ENCODE results near the gene SLC7A11.
A peak's percentile ranks its signal among the peaks of the same experiment; 100 is the strongest.

SLC7A11 gene

DNA sequence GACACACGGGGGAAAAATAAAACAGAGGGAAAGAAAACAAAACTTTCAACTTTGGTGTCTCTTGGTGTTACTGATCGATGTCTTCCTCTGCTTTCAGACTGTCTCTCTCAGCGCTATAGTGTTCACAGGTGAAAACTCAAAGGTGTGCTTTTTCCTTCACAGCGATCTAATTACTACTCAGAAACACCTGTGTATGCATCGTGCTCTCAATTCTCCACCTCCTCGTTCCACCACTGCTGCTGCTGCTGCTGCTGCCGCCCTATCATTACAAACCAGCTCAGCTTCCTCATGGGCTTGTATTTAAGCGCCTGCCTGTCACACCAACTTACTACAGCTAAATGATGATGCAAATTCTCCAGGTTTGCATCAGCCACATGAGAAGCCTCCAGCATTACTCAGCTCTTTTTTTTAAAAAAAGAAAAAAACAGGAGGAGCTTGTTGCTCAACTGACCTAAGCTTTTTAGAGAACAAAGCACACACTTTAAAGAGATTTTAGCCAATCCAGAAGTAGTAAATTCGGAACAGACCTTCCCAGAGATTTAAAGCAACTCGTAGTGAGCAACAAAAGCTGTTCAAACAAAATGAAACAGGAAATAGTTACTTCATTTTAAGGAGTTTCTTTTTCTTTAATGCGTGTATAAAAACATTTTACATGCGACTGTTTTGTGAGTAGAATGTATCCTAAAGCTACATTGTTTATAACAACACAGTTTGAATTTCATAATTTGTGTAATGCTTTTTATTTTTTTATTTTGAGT, at the start of gene SLC7A11:
Gene SLC7A11, minus strand, starts transcription at position 274 of the 758 bp plus-strand sequence. CDS start 280 bp downstream, outside the sequence.
- TF ChIP-seq ZFX (IDR thresholded peaks at IDR 0.05), result no peak
- TF ChIP-seq, protein P1, sequence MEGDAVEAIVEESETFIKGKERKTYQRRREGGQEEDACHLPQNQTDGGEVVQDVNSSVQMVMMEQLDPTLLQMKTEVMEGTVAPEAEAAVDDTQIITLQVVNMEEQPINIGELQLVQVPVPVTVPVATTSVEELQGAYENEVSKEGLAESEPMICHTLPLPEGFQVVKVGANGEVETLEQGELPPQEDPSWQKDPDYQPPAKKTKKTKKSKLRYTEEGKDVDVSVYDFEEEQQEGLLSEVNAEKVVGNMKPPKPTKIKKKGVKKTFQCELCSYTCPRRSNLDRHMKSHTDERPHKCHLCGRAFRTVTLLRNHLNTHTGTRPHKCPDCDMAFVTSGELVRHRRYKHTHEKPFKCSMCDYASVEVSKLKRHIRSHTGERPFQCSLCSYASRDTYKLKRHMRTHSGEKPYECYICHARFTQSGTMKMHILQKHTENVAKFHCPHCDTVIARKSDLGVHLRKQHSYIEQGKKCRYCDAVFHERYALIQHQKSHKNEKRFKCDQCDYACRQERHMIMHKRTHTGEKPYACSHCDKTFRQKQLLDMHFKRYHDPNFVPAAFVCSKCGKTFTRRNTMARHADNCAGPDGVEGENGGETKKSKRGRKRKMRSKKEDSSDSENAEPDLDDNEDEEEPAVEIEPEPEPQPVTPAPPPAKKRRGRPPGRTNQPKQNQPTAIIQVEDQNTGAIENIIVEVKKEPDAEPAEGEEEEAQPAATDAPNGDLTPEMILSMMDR (conservative IDR thresholded peaks at IDR 0.05), result no peak
- H3K27ac ChIP-seq, result peak within 1 kb of the TSS; percentile 88

DNA sequence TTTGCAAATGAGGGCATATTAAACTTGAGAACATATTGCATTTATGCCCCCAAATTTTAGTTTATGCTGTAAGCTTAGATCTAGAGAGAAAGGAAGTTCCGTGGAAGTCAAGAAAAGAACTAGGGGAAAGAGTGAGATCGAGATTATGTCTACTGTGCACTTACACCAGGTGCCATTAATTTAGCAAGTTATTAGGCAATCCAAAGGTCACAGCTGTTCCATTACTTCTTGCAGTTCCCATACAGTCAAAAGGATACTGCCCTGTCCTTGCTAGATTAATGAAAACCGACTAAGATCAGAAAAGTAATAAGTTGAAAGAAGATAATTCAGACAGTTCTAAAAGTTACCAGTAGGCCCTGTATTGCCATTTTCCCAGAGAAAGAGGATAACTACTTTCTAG, 49.3 kb upstream of the SLC7A11 start:
- TF ChIP-seq, protein P1 (conservative IDR thresholded peaks at IDR 0.05), result no peak
- no peak for TF ChIP-seq ZFX (IDR thresholded peaks at IDR 0.05)
- no peak overlapping the region for H3K27ac ChIP-seq

DNA sequence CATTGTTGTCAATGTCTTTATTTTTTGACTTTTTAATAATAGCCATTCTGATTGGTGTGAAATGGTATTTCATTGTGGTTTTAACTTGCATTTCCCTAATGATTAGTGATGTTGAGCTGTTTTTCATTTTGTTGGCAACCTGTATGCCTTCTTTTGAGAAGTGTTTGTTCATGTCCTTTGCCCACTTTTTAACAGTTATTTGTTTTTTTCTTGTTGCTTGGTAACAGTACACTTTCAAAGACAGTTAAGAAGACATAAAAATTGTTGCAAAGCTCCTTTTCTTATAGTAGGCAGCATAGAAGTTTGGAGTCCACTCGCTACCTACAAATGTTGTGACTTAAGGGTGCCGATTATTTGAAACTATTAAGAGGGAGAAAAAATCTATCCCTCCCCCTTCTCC, 48.7 kb upstream of the SLC7A11 start:
- H3K27ac ChIP-seq, result no peak overlapping the region
- TF ChIP-seq, protein P1 (conservative IDR thresholded peaks at IDR 0.05), result no peak
- no peak for TF ChIP-seq ZFX (IDR thresholded peaks at IDR 0.05)

DNA sequence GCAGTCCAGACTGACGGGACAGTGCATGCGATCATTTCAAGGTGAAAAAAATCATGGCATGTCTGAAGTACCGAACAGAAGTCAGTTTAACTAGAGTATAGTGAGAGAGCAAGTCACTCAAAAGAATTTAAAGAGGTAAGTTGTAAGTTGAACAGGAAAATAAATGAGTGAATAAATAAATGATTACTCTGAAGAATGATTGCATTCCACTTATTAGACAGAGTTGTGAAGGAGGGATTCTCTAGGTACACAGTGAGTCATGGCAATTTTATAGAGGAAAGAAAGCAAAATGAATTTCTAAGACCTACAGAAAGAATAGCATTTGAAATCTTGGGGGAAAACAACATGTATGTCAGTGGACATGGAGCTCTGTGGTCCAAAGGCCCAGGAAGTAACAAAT, 37.1 kb upstream of the SLC7A11 start:
- H3K27ac ChIP-seq, result no peak overlapping the region
- TF ChIP-seq ZFX (IDR thresholded peaks at IDR 0.05), result no peak
- TF ChIP-seq, protein P1 (conservative IDR thresholded peaks at IDR 0.05), result no peak

DNA sequence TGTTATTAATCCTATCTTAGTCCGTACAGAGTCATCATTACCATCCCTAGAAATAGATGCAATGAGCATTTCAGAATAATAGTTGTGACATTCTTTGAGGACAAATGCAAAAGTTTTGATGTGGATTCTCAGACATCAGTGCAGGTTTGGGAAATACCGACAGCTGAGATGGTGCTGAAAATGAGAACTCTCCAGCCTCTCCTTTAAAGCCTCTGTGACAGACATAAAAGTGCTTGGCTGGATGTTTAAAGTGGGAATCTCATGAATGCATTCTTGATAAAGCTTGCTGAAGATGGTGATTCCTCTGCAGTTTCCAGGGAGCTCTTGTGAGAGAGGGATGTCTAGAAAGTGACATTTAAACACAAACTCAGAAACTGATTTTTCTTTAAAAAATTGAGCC, 35.0 kb upstream of the SLC7A11 start:
- TF ChIP-seq ZFX (IDR thresholded peaks at IDR 0.05), result no peak
- TF ChIP-seq, protein P1 (conservative IDR thresholded peaks at IDR 0.05), result no peak
- H3K27ac ChIP-seq, result no peak overlapping the region

DNA sequence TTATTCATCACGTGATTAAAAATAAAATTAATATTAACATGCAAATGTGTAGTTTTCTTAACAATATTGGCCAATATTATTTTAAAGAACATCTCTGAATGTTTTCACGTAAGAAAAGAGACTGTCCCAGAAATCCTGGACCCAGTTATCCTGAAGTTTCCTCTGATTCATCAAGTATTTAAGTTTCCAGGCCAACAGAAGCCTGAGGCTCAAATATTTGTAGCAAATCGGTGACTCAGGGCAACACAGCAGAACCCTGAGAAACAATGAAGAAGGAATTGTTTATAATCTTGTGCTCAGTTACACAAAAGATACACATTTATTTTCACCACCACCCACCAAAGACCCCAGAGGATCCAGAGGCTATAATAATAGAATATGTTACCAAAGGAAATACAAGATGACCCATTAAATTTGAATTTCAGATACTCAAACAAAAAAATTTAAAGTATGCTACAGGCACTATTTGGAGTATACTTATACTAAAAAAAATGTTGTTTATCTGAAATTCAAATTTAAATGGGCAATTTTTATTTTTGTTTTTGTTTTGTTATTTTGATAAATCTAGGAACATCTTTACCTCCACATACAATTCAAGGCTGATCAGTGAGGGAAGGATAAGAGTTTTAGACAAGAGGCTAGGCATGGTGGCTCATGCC, 33.9 kb upstream of the SLC7A11 start:
- TF ChIP-seq, protein P1 (conservative IDR thresholded peaks at IDR 0.05), result no peak
- no peak for TF ChIP-seq ZFX (IDR thresholded peaks at IDR 0.05)
- no peak overlapping the region for H3K27ac ChIP-seq

DNA sequence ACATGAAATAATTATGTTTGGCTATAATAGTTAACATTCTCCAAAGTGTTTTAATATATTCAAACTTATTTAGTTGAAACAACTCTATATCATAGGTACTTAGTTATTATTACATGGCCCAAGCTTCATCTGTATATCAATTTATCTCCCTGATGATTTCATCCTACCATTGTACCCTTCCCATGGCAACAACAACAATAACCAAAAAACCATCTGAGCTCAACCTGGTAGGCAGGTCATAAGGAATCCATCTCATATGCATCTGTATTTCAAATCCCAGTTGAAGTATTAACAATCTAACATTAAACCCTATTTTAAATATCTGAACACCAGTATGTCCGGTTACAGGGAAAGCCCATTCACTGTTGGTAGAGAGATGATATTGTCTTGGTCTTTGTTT, 33.1 kb upstream of the SLC7A11 start:
- no peak for TF ChIP-seq ZFX (IDR thresholded peaks at IDR 0.05)
- TF ChIP-seq, protein P1 (conservative IDR thresholded peaks at IDR 0.05), result no peak
- H3K27ac ChIP-seq, result no peak overlapping the region

Measured in C4-2B (cell line).